PFSK-1 (cell line): ENCODE data around the gene EEF2.

Experiments used
- POLR2AphosphoS5 ChIP-seq: IDR thresholded peaks from 2 replicates; pipeline ENCODE4 v1.6.1; 2012; ENCODE audit warnings: low read depth, mild to moderate bottlenecking, control low read depth, low read length, moderate library complexity
- REST ChIP-seq, 2 experiments: IDR thresholded peaks; 2 replicates each; pipeline versions ENCODE4 v1.6.1 to v1.8.0; 2011 to 2012; ENCODE audit warnings: low read depth in 2 of 2, low read length in 2 of 2, control low read depth in 1 of 2, inconsistent platforms in 1 of 2, mild to moderate bottlenecking in 1 of 2, moderate library complexity in 1 of 2; ENCODE audit not compliant: insufficient read depth in 1 of 2

- no peak for TF ChIP-seq REST (IDR thresholded peaks at IDR 0.05; ENCODE audit: insufficient read depth in 1 of 2, low read depth in 2 of 2, low read length in 2 of 2)
- no peak for TF ChIP-seq POLR2AphosphoS5
Observed at GRCh38 chr19:4007836-4008539, 22.7 kb upstream of the EEF2 start.
